Ovary (tissue), 9 donors: ENCODE data around the gene S100B. TPM values are rescaled to one million over a fixed set of nuclear protein-coding genes. Genes with fewer than 3 reads are reported as not detected.

Experiments
- DNase-seq, 5 donors: peaks; one replicate each; pipeline ENCODE4 v3.0.0-alpha.2; 2019 to 2020
- H3K27ac ChIP-seq, 2 donors: fragments of 200-600 bp; one replicate each; pipeline versions ENCODE4 v1.5.1 to v1.8.0; 2019 to 2022
- H3K27me3 ChIP-seq: fragments of 200-600 bp; one replicate; pipeline ENCODE4 v1.8.0; 2022
- H3K36me3 ChIP-seq: fragments of 200-600 bp; sonication (generic); one replicate; pipeline ENCODE4 v1.5.1; 2019
- H3K4me1 ChIP-seq: one replicate; pipeline ENCODE4 v1.8.1; 2013; ENCODE audit warnings: mild to moderate bottlenecking, moderate library complexity; ENCODE audit not compliant: insufficient read depth
- H3K4me3 ChIP-seq: fragments of 200-600 bp; sonication (generic); one replicate; pipeline ENCODE4 v1.5.1; 2017
- H3K9me3 ChIP-seq, 2 donors: fragments of 200-600 bp in 1 of 2; sonication (generic) in 1 of 2; one replicate each; pipeline versions ENCODE4 v1.5.1 to v1.8.1; 2013 to 2019; ENCODE audit warnings: mild to moderate bottlenecking in 1 of 2, moderate library complexity in 1 of 2
- CTCF ChIP-seq, 3 donors: fragments of 450-650 bp in 2 of 3; fragments of 200-600 bp in 1 of 3; IDR thresholded peaks; one replicate each; pipeline versions ENCODE4 v1.5.1 to v1.8.0; 2016 to 2022; ENCODE audit warnings: antibody characterized with exemption in 3 of 3, mild to moderate bottlenecking in 1 of 3
- EP300 ChIP-seq: sonication (generic); formaldehyde crosslinking; IDR thresholded peaks from one replicate; pipeline ENCODE4 v1.6.1; 2017; ENCODE audit warnings: antibody characterized with exemption
- POLR2A ChIP-seq: fragments of 450-650 bp; IDR thresholded peaks from one replicate; pipeline ENCODE4 v1.6.1; 2017; ENCODE audit warnings: antibody characterized with exemption, mild to moderate bottlenecking, moderate library complexity
- WGBS, 3 donors: extraction: QIAGEN DNeasy Blood & Tissue Kit in 1 of 3; methylation state at CpG; one replicate each; pipeline versions ENCODE4 v1.1.5 to v1.1.7; 2013 to 2017; 5-methylcytosine and 5-hydroxymethylcytosine counted together
- intact Hi-C, 4 donors: fragments of 100-400 bp; cut with DNase I; formaldehyde crosslinking; loops; one replicate each; pipeline versions ENCODE4 v1.11.0 to v1.15.1; 2022 to 2023
- polyA plus RNA-seq, 2 donors: library from polyadenylated mRNA; stranded (reverse); fragments of 200-250 nt in 1 of 2; fragments of 350-450 nt in 1 of 2; fragmentation: Illumina TruSeq in 1 of 2; extraction: RNeasy Lipid Tissue Mini Kit (QIAGEN cat#74804) in 1 of 2; gene quantifications; one replicate each; pipeline ENCODE4 v1.2.3, GENCODE V29; 2013 to 2014
- total RNA-seq, 7 donors: library from RNA; depleted of rRNA in 2 of 7; stranded (reverse); fragments of >200 nt in 2 of 7; fragmentation: NEBNext Ultra II Directional in 3 of 7; extraction: Animal tissue kit (Norgen Biotek cat#: 25700) in 3 of 7; gene quantifications; one replicate each; pipeline versions ENCODE4 v1.1.0 to v1.2.4, GENCODE V29; 2016 to 2023
- donor health status: DM: no; HTN: no; CAD: no; lungs with moderate emphysema.
- donor health status: DM: no; HTN: no; CAD: no.
- donor health status: Bipolar disorder and iron deficiency.
- donor health status: DM: yes; HTN: yes; CAD: no.
- donor health status: DM: no; HTN: no; CAD: no.
- donor health status: DM: yes; HTN: yes; CAD: no.

S100B gene
- total and polyA plus RNA-seq, 9 donors = 0.53 to 16.8 (median 2.9) TPM

- peaks cover 19% of the 10 kb centered on the region for H3K4me1 ChIP-seq
- H3K36me3 ChIP-seq = no peaks in the 10 kb centered on the region
- WGBS, 3 donors = 81 to 95% (median 90%) methylated on average over 8 of the region's 8 CpGs
- H3K9me3 ChIP-seq = peaks cover 0 to 6% of the 10 kb centered on the region in 2 donors
- intact Hi-C loops = no loop called here
- no peak for DNase-seq
- H3K27me3 ChIP-seq = no peaks in the 10 kb centered on the region
- no peak for TF ChIP-seq POLR2A
- no peak for TF ChIP-seq EP300
- TF ChIP-seq CTCF (IDR thresholded peaks at IDR 0.05) = no peak
- H3K4me3 ChIP-seq = no peak overlapping the region
- H3K27ac ChIP-seq = no peak overlapping the region
These were observed 7.9 kb downstream of the S100B start for GRCh38 chr21:46597031-46597430.

DNA sequence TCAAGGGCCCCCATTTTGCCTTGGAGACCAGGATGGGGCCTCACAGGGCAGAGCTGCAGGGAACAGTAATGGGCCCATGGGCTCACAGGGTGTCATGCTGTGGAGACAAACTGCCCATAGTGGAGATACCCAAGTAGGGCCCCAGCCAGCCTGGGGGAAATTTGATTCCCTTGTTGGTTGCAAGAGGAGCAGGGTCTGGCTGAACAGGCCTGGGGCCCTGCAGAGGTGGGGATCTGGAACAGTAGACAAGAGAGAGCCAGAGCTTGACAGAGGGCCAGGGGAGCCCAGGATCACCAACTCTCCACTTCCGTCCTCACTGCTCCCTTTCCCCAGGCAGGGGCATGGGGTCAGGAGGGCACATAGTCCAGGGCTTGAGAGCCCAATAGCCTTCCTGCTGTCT, 8.7 kb downstream of the S100B start:
- peaks cover 14% of the 10 kb centered on the region for H3K4me1 ChIP-seq
- intact Hi-C loops = no loop called here
- no peak for DNase-seq
- H3K36me3 ChIP-seq = no peaks in the 10 kb centered on the region
- H3K27me3 ChIP-seq = no peaks in the 10 kb centered on the region
- 92 to 100% (median 96%) methylated on average over 1 of the region's 1 CpG for WGBS, 3 donors
- no peak overlapping the region for H3K27ac ChIP-seq
- H3K9me3 ChIP-seq = peaks cover 0 to 6% of the 10 kb centered on the region in 2 donors
- TF ChIP-seq POLR2A = no peak
- no peak for TF ChIP-seq EP300
- no peak for TF ChIP-seq CTCF (IDR thresholded peaks at IDR 0.05)
- H3K4me3 ChIP-seq = no peak overlapping the region

DNA sequence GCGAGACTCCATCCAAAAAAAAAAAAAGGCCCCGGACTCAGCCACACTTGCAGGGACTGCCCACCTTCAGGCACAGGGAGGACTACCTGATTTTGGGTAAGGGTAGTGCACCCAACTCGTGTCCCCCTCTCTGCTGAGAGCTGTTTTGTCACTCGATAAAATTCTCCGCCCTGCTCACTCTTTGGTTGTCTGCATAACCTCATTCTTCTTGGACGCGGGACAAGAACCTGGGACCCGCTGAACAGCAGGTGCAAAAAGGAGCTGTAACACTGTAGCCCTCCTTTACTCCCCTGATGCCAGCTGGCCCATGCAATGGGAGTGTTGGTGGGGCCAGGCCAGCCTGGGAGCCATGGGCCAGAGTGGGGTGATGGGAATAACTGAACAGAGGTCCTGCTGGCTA, 10.6 kb downstream of the S100B start:
- no peak overlapping the region for H3K27ac ChIP-seq
- intact Hi-C loops = no loop called here
- WGBS, 3 donors = 78 to 89% (median 87%) methylated on average over 8 of the region's 8 CpGs
- DNase-seq = no peak
- H3K4me1 ChIP-seq = peaks cover 7% of the 10 kb centered on the region
- H3K4me3 ChIP-seq = no peak overlapping the region
- peaks cover 0 to 6% of the 10 kb centered on the region in 2 donors for H3K9me3 ChIP-seq
- no peaks in the 10 kb centered on the region for H3K27me3 ChIP-seq
- H3K36me3 ChIP-seq = no peaks in the 10 kb centered on the region
- TF ChIP-seq POLR2A (no peak), CTCF (IDR thresholded peaks at IDR 0.05) (no peak), EP300 (no peak)

GRCh38 chr21:46585191-46585953, 19.5 kb downstream of the S100B start:
- WGBS, 3 donors = 85 to 92% (median 88%) methylated on average over 7 of the region's 7 CpGs
- Histone ChIP-seq H3K4me3 (no peak overlapping the region), H3K4me1 (no peaks in the 10 kb centered on the region), H3K36me3 (no peaks in the 10 kb centered on the region), H3K27me3 (no peaks in the 10 kb centered on the region), H3K27ac (no peak overlapping the region), H3K9me3 (no peaks in the 10 kb centered on the region)
- intact Hi-C loops = no loop called here
- no peak for DNase-seq
- TF ChIP-seq EP300 (no peak), CTCF (IDR thresholded peaks at IDR 0.05) (no peak), POLR2A (no peak)
